Stimulated activated CD4-positive, alpha-beta T cell treated with anti-CD3 and anti-CD28 coated beads, Interleukin-15, amount 100 ng/mL, for 1 hour (primary cell): Measurements from ENCODE around the gene MMP1.

Experiments used
- DNase-seq, 2 donors: peaks; one replicate each; pipeline ENCODE4 v3.0.0-alpha.2; 2020; ENCODE audit warnings: low read depth in 1 of 2, low spot score in 1 of 2

The MMP1 gene

DNA sequence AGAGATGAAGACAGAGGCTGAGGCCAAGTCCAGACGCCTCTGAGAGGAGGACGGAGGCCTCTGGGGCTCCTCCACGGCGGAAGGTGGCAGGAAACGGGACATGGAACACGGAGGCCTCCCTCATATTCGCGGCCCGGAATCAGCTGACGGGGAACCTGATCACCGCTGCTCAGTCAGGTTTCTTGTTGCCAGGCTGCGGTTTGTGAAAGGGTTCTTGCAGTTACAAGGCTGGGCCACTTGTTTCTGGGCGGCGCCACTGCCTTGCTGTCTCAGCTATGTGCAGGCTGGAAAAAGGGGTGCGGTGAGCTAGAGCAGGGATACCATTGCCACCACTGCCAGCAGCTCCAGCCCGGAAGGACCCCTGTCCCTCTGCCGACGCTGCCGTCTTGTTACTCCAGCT lies 10.0 kb upstream of the MMP1 start:
- no peak for DNase-seq

DNA sequence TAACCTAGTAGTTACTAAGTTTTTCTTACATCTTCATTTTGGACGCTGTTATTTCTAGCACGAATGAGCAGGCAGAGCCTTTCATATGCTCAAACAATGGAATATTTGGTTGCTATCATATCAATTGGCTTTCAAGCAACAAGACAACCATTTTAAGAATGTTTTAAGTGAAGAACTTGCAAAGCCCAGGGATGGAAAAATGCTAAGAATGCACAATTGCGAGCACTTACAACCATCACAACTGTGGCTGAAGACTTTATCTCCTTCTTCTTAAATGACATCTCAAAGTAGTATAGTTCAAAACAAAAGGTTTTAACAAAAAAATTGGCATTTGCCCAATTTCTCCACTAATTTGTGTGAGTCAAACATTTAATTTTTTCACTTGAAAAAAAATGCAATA lies 8.3 kb upstream of the MMP1 start:
- no peak for DNase-seq

DNA sequence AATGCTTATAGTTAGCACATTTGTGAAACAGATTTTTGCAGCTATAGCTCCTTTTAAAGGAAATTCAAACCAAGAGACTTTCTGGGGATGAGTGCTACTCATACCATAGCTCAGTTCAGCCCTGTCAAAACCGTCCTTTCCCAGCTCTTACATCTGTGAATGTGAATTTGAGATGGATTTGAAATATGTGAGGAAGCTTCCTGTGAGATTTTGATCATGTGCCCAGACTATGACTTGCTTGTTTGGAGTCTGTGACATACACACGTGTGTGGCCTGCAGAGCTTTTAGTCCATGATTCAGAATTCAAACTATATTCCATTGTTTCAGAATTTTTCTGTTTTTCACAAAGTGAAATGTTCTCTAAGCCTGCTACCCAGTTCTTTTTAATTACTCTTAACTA lies 4.4 kb upstream of the MMP1 start:
- DNase-seq, result no peak

DNA sequence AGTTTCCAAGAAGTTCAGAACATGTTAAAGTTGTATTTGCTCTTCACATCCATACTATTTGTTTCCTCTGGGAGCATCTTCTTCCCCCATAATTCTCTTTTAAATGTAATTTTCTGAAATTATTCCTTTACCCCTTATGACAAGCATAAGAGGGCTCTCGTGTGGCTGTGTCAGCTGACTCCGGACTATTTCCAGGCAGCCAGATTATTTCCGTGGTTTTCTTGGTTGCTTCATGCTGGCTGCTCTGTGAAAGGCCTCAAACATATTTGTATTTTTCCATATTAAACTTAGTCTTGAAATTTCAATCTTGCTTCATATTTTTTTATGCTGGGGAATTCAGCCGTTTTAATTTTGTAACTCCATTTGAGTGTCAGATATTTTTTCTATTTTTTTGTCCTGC lies 2.8 kb upstream of the MMP1 start:
- no peak for DNase-seq

DNA sequence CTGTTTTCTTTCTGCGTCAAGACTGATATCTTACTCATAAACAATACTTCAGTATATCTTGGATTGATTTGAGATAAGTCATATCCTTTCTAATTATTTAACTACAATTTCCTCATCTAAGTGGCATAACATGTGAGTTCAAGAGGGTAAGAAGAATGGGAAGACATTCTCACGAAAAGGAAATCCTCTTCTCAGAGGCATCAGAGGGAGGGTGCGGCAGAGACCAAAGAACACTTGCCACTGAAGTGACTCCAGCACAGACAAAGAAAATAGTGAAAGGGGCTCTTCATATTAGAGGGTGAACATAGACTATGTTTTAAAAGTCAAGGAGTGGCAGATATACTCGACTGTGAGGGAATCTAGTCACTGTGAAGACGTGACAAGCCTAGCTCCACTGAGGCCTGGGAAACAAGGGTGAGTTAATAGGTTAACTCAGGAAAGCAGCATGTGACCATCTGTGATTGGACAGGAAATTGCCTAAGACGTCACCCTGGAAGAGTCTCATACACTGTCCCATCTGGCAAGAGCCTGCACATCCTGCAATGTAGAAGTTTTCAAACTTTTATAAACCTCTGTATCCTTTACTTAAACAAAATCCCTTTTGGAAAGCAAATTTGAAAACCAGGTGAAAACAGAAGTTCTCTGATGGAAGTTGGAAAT lies 1.9 kb upstream of the MMP1 start:
- no peak for DNase-seq

DNA sequence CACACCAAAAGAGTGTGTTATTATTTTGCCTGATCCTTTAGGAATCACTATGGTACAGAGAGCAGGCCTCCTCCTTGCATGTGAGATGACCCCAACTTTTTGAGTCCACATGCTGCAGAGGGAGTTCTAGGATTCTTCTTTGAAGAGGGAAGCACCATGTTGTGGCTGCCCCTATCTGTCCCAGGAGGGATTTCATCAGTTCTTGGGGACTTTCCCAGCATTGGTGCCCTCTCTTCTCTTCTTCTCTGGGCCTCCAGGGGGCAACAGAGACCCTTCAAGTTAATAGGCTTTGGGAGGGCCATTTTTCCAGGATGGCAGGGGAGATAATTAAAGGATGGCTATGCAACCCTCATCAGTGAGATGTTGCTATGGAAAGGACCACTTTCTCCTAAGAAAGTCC lies 3.6 kb downstream of the MMP1 start:
- no peak for DNase-seq

DNA sequence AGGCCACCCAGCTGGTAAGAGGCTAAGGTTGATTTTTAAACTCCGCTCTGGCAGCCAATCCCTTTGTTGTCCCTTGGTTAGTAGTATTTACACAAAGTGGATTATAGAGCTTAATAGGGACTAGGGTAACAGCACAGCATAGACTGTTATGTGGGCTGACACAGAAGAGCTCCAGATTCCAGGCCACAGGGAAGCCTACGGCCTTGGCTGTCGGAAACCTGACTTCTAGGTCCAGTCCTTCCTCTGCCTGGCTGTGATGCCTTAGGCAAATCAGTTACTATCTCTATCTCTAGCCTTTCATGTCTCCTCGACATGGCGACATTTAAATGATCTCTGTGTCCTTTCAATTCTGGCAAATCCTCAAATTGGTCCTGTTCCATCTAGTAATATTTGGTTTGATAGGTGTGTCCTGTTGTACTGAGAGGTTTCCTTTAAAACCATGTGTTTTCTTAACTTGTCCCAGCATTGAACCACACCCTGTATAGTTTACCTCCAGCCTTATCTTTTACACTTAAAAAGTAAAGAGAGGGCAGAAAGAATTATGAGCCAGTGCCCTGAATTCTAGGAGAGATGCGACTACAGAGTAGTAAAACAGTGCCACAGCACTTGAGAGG lies 4.2 kb downstream of the MMP1 start:
- DNase-seq, result no peak

DNA sequence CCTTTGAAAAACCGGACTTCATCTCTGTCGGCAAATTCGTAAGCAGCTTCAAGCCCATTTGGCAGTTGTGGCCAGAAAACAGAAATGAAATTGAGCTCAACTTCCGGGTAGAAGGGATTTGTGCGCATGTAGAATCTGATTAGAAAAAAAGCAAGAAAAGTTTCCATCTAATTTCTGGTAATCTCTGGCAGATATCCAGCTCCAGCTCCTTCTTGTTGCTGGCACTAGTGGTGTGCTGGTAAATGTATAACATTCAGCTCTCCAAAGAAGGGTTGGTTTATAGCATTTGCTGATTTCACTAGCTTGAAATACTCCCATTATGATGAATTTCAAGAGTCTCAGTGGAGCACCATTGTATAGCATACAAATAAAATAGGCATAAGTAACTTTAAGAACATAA lies 5.4 kb downstream of the MMP1 start:
- no peak for DNase-seq

DNA sequence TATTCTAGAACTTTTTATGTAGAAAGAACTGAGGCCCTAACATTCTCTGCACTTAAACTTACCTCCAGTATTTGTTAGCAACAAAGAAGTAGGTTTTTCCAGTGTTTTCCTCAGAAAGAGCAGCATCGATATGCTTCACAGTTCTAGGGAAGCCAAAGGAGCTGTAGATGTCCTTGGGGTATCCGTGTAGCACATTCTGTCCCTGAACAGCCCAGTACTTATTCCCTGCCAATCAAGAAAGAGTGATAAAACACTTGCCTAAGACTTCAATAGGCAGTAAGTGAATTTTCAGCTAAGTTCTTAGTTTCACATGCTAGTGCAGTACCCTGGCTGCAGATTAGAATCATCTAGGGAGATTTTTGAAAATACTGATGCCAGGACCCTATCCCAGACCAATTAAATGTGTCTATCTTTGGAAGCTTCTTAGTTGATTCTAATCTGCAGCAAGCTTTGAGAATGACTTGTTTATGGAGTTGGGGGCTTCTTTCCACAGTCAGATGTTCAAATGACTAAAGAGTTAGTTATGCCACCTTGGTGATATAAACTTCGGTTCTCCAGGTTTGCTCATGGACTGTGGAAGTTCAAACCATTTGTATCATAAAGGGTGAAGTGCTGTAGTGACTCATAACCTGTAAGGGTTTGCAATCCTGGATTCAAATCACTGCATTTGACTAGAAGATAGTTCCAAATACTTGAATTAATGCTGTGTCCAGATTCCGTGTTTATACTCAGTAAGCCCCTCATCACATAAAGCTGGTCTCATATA lies 6.5 kb downstream of the MMP1 start:
- no peak for DNase-seq

DNA sequence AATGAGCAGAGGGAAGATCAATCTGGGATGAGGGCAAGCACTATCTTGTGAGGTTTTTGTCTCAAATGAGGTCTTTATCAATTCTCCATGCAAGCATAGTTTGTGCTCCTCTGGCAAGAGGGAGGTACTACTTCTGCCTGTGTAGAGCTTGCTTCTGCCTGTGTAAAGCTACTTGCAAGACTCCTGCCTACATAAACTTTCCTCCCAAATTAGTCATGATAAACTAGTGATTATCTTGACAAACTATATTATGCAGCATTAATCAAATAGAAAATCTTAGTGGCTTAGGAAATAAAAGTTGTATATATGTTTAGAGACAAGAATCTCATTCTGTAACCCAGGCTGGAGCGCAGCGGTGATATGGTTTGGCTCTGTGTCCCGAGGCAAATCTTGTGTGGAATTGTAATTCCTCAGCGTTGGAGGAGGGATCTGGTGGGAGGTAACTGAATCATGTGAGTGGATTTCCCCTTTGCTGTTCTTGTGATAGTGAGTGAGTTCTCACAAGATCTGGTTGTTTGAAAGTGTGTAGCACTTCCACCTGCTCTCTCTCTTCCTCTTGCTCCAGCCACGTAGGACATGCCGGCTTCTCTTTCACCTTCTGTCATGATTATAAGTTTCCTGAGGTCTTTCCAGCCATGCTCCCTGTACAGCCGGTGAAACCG lies 9.5 kb downstream of the MMP1 start:
- DNase-seq, result no peak

DNA sequence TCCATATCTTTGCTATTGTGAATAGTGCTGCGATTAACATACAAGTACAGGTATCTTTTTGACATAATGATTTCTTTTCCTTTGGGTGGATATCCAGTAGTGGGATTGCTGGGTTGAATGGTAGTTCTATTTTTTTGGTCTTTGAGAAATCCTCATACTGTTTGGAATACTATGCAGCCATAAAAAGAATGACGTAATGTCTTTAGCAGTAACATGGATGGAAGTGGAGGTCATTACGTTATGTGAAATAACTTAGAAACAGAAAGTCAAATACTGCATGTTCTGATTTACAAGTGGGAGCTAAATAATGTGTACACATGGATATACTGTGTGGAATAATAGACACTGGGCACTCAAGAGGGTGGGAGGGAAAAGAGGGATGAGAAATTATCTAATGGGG lies 13.6 kb downstream of the MMP1 start:
- DNase-seq, result no peak

DNA sequence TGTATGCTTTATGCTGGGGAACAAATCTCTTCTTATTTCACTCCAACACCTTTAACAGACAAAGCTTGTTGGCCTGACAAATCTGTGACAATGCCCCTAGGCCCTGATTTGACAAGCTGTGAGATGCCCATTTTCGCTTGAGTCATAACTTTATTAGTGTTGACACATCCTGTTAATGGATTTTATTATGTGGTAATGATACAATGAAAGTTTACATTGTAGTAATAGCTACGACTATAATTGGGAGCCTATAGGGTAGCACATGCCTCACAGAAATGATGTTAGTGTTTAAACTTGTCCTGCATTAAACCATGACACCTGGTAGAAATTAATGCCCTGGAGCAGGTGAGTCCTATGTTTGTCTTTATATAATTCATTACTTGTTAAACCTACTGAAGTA lies 14.2 kb downstream of the MMP1 start:
- no peak for DNase-seq

DNA sequence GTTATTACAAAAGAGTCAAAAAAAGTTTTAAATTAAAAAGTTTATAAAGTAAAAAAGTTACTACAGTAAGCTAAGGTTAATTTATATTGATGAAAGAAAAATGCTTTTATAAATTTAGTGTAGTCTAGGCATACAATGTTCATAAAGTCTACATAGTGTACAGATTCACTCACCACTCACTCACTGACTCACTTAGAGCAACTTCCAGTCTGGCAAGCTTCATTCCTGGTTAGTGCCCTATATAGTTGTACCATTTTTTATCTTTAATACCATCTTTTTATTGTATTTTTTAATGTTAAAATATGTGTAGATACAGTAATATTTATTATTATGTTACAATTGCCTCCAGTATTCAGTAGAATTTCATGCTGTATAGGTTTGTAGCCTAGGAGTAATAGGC lies 14.9 kb downstream of the MMP1 start:
- no peak for DNase-seq

DNA sequence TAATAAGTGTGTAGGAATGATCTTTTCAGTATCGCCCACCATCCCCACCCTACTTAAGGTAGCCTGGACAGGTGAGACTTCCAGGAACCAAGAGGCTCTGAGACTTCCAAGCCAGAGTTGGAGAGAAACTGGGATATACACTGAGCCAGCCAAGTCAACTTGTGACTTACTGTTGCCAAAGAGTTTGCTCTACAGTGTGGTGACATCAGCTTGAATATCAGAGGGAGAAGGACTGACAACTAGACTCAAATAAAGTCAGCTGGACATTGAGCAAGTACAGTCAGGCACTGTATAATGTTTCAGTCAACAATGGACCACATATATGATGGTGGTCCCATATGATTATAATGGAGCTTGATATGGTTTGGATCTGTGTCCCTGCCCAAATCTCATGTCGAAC lies 16.3 kb downstream of the MMP1 start:
- no peak for DNase-seq

DNA sequence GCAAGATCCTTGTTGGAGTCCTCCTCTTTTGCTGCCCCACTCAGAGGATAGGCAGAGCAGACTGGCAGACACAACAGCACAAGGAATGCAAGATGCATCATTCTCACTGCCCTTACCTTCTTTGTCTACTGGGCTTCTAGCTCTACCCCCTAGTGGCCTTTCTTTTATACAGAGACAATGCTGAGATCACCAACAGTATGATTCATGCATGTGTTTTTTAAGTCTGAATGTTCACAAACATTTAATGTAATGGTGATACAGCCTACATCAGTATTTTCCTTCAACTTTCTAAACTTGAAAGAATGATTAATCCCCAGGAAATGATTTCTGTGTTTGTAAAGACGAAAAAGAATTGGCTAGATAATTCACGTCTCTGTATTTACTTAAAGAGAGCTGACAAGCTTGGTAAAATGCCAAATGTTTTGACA lies 17.5 kb downstream of the MMP1 start, which contains the start of gene MMP10:
Gene MMP10, minus strand, starts transcription at position 138 of the 428 bp plus-strand sequence. Its CDS starts 37 bp downstream, at position 101.
- no peak for DNase-seq

DNA sequence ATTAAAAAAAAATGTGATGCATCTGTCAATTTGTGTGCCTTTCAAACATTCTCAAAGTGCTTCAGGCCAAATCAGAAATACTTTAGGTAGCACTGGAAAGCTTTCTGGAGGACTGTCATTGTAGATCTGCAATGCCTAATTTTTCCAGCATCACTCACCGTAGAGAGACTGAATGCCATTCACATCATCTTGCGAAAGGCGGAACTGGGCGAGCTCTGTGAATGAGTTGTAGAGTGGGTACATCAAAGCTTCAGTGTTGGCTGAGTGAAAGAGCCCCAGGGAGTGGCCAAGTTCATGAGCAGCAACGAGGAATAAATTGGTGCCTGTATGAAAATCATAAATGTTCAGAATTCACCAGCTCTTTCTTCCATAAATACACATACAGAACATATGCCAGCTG lies 21.5 kb downstream of the MMP1 start:
- no peak for DNase-seq

DNA sequence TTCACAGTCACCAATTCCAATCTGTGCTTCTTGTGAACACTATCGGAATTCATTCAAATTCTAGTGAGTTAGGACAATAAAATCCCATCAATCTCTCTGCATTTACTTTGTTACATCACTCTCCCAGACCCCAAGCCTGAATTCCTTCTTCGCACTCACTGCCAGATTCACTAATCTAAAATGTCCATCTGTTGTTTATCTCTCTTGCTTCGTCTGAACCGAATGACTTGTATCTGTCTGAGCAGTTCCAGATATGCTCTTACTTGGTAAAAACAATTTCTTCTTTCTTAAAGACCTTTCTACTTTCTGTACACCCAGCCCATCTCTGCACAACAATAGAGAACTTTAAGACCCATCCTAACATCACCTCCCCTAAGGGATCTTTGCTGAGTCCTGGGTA lies 24.6 kb downstream of the MMP1 start:
- no peak for DNase-seq

DNA sequence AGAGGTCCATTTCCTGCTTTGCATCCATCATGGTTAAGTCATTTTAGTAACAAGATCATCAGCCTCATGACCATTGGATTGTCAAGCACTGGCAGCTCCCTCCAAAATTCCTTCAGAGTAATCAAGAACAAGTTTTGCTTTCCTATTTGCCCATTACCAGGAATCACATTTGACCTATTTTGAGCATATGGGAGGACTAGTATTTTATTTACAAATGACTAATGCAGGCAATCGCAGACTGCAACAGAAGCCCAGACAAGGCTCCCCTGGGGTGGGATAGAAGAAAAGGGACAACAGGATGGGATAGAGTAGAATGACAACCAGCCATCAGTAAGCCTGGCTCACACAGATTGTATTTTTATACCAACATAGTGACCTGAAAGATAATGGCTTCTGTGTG lies 26.6 kb downstream of the MMP1 start:
- no peak for DNase-seq

DNA sequence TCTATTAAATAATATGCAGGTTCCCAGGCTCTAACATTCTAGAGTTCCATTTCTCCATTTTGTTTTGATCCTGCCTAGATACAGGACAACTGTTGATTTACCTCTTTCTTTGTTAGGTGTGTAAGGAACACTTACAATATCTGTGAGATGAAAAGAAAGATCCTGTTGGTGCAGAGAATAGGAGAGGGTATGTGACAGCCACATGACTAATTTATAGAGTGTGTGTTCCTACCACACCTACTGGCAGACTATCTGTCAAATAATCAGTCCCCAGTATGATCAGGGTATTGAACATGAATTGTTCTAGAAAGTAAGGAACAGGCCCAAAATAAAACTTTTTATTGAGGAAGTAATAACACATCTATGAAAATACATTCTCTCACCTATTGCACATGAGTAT lies 27.8 kb downstream of the MMP1 start:
- no peak for DNase-seq

DNA sequence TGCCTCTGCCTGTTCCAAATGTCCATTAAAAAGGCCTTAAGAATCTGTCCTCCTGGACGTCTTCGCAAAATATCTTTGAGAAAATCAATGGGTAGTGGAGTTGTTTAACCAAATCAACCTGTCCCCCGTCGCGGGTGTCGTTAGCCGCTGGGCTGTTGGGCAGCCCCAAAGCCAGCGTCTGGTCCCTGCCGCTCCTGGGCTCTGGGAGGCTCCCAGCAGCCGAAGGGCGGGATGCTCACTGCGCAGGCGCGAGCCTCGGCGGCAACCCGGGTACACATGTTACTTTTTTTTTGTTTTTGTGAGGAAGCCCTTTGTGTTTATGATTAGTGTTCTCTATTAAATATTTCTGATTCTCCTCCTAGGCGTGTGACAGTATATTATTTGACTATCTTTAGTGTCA lies 30.2 kb downstream of the MMP1 start:
- no peak for DNase-seq

DNA sequence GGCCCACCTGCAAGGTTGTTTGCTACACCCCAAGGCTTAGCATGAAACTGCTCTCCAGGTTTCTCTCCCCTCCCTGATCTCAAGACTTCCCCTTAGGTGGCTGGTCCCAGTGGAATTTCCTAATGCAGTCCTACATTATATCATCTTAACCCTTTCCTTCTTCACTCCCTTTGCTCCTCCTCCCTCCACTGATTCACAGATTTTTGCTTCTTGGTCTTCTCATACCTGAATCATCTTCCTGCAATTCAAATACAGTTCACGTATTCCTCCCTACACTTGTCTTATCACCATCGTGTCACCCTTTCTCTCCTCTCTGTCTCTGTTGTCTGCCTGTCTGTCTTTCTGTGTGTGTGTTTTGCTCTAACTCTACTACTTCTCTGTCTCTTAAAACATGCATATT lies 34.5 kb downstream of the MMP1 start:
- no peak for DNase-seq

DNA sequence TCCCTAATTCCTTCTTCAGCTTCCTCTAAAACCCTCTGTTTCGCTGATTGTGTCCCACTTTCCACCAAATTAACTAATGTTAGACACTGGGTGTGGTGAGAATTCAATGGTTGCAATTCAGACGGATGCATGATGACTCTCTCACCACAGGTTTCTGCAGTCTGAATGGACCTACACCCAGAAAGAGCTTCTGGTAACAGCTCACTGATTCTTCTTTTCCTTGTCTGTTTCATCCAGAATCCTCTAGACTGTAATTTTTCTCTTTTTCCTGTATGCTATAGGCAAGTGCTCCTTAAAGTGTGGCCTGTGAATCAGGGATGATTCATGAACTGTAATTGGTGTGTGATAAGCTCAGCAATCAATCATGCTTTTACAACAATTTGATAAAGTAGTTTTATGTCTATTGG lies 35.6 kb downstream of the MMP1 start:
- DNase-seq, result no peak
